HCT116 (cell line): ENCODE results near the gene SEMA4D. TPM values are rescaled to one million over a fixed set of nuclear protein-coding genes. Genes with fewer than 3 reads are reported as not detected.

Experiments used
- ATAC-seq: fragments of 200-7000 bp; cut with Tn5 transposase; 2 replicates; pipeline ENCODE4 v1.9.1; 2020; ENCODE audit warnings: mild to moderate bottlenecking, moderate library complexity
- BruUV-seq: library from RNA; stranded (reverse); fragments of 400-500 nt; replicated peaks from 2 replicates; lab custom pipeline; 2021; lab: Mats Ljungman, UMichigan
- CTCF ChIA-PET: fragments of 300-600 bp; sonication (Branson Sonifier 250); formaldehyde crosslinking; loops from one replicate; lab custom pipeline; 2021; ENCODE audit warnings: antibody characterized with exemption; lab: Charles Lee
- POLR2A ChIA-PET: fragments of 300-600, 350-600 bp; sonication (Branson Sonifier 250); formaldehyde crosslinking; loops from one replicate; lab custom pipeline; 2021; ENCODE audit warnings: antibody characterized with exemption; lab: Charles Lee
- RAD21 ChIA-PET, 2 experiments: fragments of 300-600 bp; sonication (Branson Sonifier 250); formaldehyde crosslinking; loops; one replicate each; lab custom pipeline; 2023; ENCODE audit warnings: low total read pairs in 2 of 2; ENCODE audit not compliant: uncharacterized antibody in 2 of 2, unreplicated experiment in 2 of 2, low non-redundant PET in 1 of 2; lab: Charles Lee
- DNase-seq: peaks from one replicate; pipeline ENCODE4 v3.0.0-alpha.2; 2010; ENCODE audit warnings: low read depth, low spot score
- H2AFZ ChIP-seq: fragments of 200-600 bp; shearing (Covaris generic), sonication (generic); 2 replicates; pipeline ENCODE4 v1.6.1; 2017; ENCODE audit warnings: low read depth, mixed run types, mixed read lengths, antibody characterized with exemption, low read length; ENCODE audit not compliant: poor library complexity, severe bottlenecking
- H3K27ac ChIP-seq: 2 replicates; pipeline ENCODE4 v1.5.1; 2012; ENCODE audit warnings: low read depth, low read length
- H3K27me3 ChIP-seq: fragments of 200-600 bp; sonication (generic); 2 replicates; pipeline ENCODE4 v1.6.1; 2016; ENCODE audit warnings: mixed run types, low read length, mixed read lengths; ENCODE audit not compliant: insufficient read depth
- H3K36me3 ChIP-seq, 2 experiments: fragments of 200-500 bp in 1 of 2; fragments of 200-600 bp in 1 of 2; sonication (Bioruptor generic) in 1 of 2; sonication (generic) in 1 of 2; 2 replicates each; pipeline versions ENCODE4 v1.5.1 to v1.6.1; 2014 to 2016; ENCODE audit warnings: low read length in 2 of 2, inconsistent platforms in 1 of 2, mixed read lengths in 1 of 2, mixed run types in 1 of 2; ENCODE audit not compliant: insufficient read depth in 2 of 2, control insufficient read depth in 1 of 2
- H3K4me1 ChIP-seq, 2 experiments: fragments of 200-600 bp in 1 of 2; sonication (generic) in 1 of 2; 2 replicates each; pipeline versions ENCODE4 v1.5.1 to v1.6.1; 2012 to 2017; ENCODE audit warnings: low read length in 2 of 2, inconsistent platforms in 1 of 2, mild to moderate bottlenecking in 1 of 2, mixed read lengths in 1 of 2, mixed run types in 1 of 2, moderate library complexity in 1 of 2; ENCODE audit not compliant: insufficient read depth in 2 of 2, control insufficient read depth in 1 of 2
- H3K4me2 ChIP-seq: fragments of 200-600 bp; sonication (generic); 2 replicates; pipeline ENCODE4 v1.6.1; 2017; ENCODE audit warnings: mixed run types, low read length, mixed read lengths
- H3K4me3 ChIP-seq, 2 experiments: fragments of 200-600 bp in 1 of 2; sonication (generic) in 1 of 2; replicated peaks in 1 of 2; 2 replicates each; pipeline ENCODE4 v1.5.1; 2011 to 2016; ENCODE audit warnings: low read length in 2 of 2, control low read depth in 1 of 2, low read depth in 1 of 2, mild to moderate bottlenecking in 1 of 2, mixed read lengths in 1 of 2, mixed run types in 1 of 2
- H3K79me2 ChIP-seq: fragments of 200-600 bp; sonication (generic); 2 replicates; pipeline ENCODE4 v1.6.1; 2017; ENCODE audit warnings: mild to moderate bottlenecking, mixed run types, low read length, moderate library complexity, mixed read lengths; ENCODE audit not compliant: insufficient read depth
- H3K9ac ChIP-seq: fragments of 200-600 bp; sonication (generic); 2 replicates; pipeline ENCODE4 v1.6.1; 2016; ENCODE audit warnings: low read length, mixed read lengths
- H3K9me2 ChIP-seq: fragments of 200-600 bp; sonication (generic), shearing (Covaris generic); 2 replicates; pipeline ENCODE4 v1.6.1; 2017; ENCODE audit warnings: mixed run types, mild to moderate bottlenecking, moderate library complexity; ENCODE audit not compliant: insufficient read depth
- H3K9me3 ChIP-seq, 2 experiments: fragments of 200-500 bp in 1 of 2; fragments of 200-600 bp in 1 of 2; sonication (Bioruptor generic) in 1 of 2; sonication (generic) in 1 of 2; 2 replicates each; pipeline ENCODE4 v1.6.1; 2014 to 2017; ENCODE audit warnings: low read length in 2 of 2, mixed read lengths in 2 of 2, inconsistent platforms in 1 of 2, low read depth in 1 of 2, mild to moderate bottlenecking in 1 of 2, mixed run types in 1 of 2, moderate library complexity in 1 of 2; ENCODE audit not compliant: control insufficient read depth in 1 of 2, insufficient read depth in 1 of 2
- H4K20me1 ChIP-seq: fragments of 200-600 bp; sonication (generic), shearing (Covaris generic); 2 replicates; pipeline ENCODE4 v1.6.1; 2017; ENCODE audit warnings: mixed run types, mild to moderate bottlenecking, moderate library complexity; ENCODE audit not compliant: insufficient read depth
- CBX3 ChIP-seq: IDR thresholded peaks from 2 replicates; pipeline ENCODE4 v1.6.1; 2012; ENCODE audit warnings: low read depth
- CEBPB ChIP-seq: IDR thresholded peaks from 2 replicates; pipeline ENCODE4 v1.6.1; 2012; ENCODE audit warnings: low read depth
- EGR1 ChIP-seq: IDR thresholded peaks from 2 replicates; pipeline ENCODE4 v1.6.1; 2012; ENCODE audit warnings: low read depth
- ELF1 ChIP-seq: IDR thresholded peaks from 2 replicates; pipeline ENCODE4 v1.6.1; 2012; ENCODE audit warnings: low read depth, borderline replicate concordance
- EZH2phosphoT487 ChIP-seq: fragments of 200-600 bp; IDR thresholded peaks from 2 replicates; pipeline ENCODE4 v1.6.1; 2018; ENCODE audit warnings: antibody characterized with exemption, borderline replicate concordance
- FOSL1 ChIP-seq: IDR thresholded peaks from 2 replicates; pipeline ENCODE4 v1.6.1; 2012; ENCODE audit warnings: low read depth
- JUND ChIP-seq: IDR thresholded peaks from 2 replicates; pipeline ENCODE4 v1.6.1; 2012
- POLR2A ChIP-seq: IDR thresholded peaks from 2 replicates; pipeline ENCODE4 v1.7.0; 2011; ENCODE audit warnings: borderline replicate concordance; ENCODE audit not compliant: insufficient read depth, insufficient read length; ENCODE audit errors: extremely low read depth
- POLR2AphosphoS5 ChIP-seq: IDR thresholded peaks from 2 replicates; pipeline ENCODE4 v1.6.1; 2011; ENCODE audit warnings: mild to moderate bottlenecking, low read depth, low read length, moderate library complexity
- RAD21 ChIP-seq: IDR thresholded peaks from 2 replicates; pipeline ENCODE4 v1.6.1; 2012; ENCODE audit warnings: low read depth, mild to moderate bottlenecking
- SIN3A ChIP-seq: IDR thresholded peaks from 2 replicates; pipeline ENCODE4 v1.6.1; 2012; ENCODE audit warnings: low read depth
- SP1 ChIP-seq: IDR thresholded peaks from 2 replicates; pipeline ENCODE4 v1.6.1; 2012; ENCODE audit warnings: low read depth
- TCF7L2 ChIP-seq: IDR thresholded peaks from 2 replicates; pipeline ENCODE4 v1.7.0; 2011; ENCODE audit warnings: borderline replicate concordance, inconsistent platforms; ENCODE audit not compliant: insufficient read depth, insufficient read length; ENCODE audit errors: extremely low read depth
- YY1 ChIP-seq: IDR thresholded peaks from 2 replicates; pipeline ENCODE4 v1.6.1; 2011; ENCODE audit warnings: low read length, low read depth, moderate library complexity, mild to moderate bottlenecking; ENCODE audit not compliant: insufficient replicate concordance; ENCODE audit errors: extremely low read depth
- ZNF274 ChIP-seq: fragments of 200-500 bp; sonication (Bioruptor generic); IDR thresholded peaks from 2 replicates; pipeline ENCODE4 v1.6.1; 2014; ENCODE audit warnings: mild to moderate bottlenecking, low read depth, low read length, inconsistent platforms
- intact Hi-C: fragments of 100-400 bp; cut with micrococcal nuclease; formaldehyde crosslinking; loops from 2 replicates; pipeline ENCODE4 v1.10.0; 2022
- total RNA-seq: library from RNA; stranded (reverse); gene quantifications from one replicate; pipeline ENCODE4 v1.2.1, GENCODE V29; 2021; ENCODE audit not compliant: unreplicated experiment
- TF ChIP-seq, protein P1 (sequence below): IDR thresholded peaks from 2 replicates; pipeline ENCODE4 v1.6.1; 2011; ENCODE audit warnings: mild to moderate bottlenecking, low read length, moderate library complexity; ENCODE audit not compliant: insufficient replicate concordance; ENCODE audit errors: extremely low read depth
- TF ChIP-seq, protein P2 (sequence below): IDR thresholded peaks from 2 replicates; pipeline ENCODE4 v1.6.1; 2012; ENCODE audit warnings: low read depth

Gene SEMA4D
- total RNA-seq, 1 experiment from 2014 or later: 32.0 TPM

DNA sequence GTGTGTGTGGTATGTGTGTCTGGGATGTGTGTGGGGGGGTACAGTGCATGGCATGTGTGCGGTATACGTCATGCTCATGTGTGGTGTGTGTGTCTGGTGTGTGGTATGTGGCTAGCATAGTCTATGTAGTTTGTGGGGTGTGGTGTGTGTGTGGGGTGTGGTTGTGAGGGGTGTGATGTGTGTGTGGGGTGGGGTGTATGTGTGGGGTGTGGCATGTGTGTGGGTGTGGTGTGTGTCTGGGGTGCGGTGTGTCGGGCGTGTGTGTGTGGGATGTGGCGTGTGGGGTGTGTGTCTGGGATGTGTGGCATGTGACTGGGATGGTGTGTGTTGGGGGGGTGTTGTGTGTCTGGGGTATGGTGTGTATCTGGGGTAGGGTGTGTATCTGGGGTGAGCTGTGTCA, 127.3 kb downstream of the SEMA4D start:
- Histone ChIP-seq H3K4me2 (no peak overlapping the region), H3K4me1 (no peaks in the 10 kb centered on the region), H3K9ac (no peak overlapping the region), H3K27ac (no peak overlapping the region; the same call in 1 of the 2 replicates), H3K9me2 (no peaks in the 10 kb centered on the region), H4K20me1 (no peaks in the 10 kb centered on the region), H3K79me2 (no peaks in the 10 kb centered on the region), H3K36me3 (no peaks in the 10 kb centered on the region), H3K4me3 (no peak overlapping the region), H3K9me3 (no peaks in the 10 kb centered on the region), H2AFZ (no peak overlapping the region), H3K27me3 (no peaks in the 10 kb centered on the region)
- intact Hi-C loops: no loop called here
- CTCF ChIA-PET: no interaction called here
- no peak for ATAC-seq
- BruUV-seq: no TSS peak
- POLR2A ChIA-PET: no interaction called here
- no peak for DNase-seq
- TF ChIP-seq EGR1: no peak
- TF ChIP-seq JUND: no peak
- TF ChIP-seq POLR2AphosphoS5: no peak
- TF ChIP-seq ZNF274: no peak
- RAD21 ChIA-PET: no interaction called here

DNA sequence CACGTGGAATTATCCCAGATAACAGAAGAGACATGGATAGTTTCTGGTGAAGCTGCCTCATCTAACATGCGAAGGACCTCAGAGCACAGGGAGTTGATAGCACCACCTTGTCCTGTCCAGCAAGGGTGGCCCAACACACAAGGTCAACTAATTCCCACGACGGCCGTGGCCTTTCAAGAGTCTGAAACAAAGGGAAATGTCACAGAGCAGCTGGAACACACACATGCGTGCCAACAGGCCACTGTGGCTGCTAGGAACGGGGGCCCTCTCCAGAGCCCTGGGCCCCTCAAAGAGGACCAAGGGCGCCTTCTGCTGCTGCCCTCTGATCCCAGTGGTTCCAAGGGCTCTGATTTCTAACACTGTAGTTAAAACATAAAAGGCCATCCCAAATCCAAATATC, 128.9 kb downstream of the SEMA4D start:
- no peaks in the 10 kb centered on the region for H3K79me2 ChIP-seq
- H3K4me1 ChIP-seq: no peaks in the 10 kb centered on the region
- H3K27ac ChIP-seq: no peak overlapping the region
- H3K4me3 ChIP-seq: no peak overlapping the region
- POLR2A ChIA-PET: no interaction called here
- DNase-seq (no peak), ATAC-seq (no peak)
- no peak overlapping the region for H3K4me2 ChIP-seq
- no peaks in the 10 kb centered on the region for H3K9me3 ChIP-seq
- no TSS peak for BruUV-seq
- H3K27me3 ChIP-seq: no peaks in the 10 kb centered on the region
- H4K20me1 ChIP-seq: no peaks in the 10 kb centered on the region
- no peak overlapping the region for H3K9ac ChIP-seq
- RAD21 ChIA-PET: no interaction called here
- H3K9me2 ChIP-seq: no peaks in the 10 kb centered on the region
- CTCF ChIA-PET: no interaction called here
- H3K36me3 ChIP-seq: no peaks in the 10 kb centered on the region
- intact Hi-C loops: no loop called here
- H2AFZ ChIP-seq: no peak overlapping the region
- TF ChIP-seq POLR2A (no peak), CBX3 (no peak), JUND (no peak), ZNF274 (no peak), EZH2phosphoT487 (no peak), TCF7L2 (no peak), SP1 (no peak), FOSL1 (no peak), SIN3A (no peak), POLR2AphosphoS5 (no peak), YY1 (no peak), ELF1 (no peak), CEBPB (no peak), RAD21 (no peak)
- TF ChIP-seq, protein P1, sequence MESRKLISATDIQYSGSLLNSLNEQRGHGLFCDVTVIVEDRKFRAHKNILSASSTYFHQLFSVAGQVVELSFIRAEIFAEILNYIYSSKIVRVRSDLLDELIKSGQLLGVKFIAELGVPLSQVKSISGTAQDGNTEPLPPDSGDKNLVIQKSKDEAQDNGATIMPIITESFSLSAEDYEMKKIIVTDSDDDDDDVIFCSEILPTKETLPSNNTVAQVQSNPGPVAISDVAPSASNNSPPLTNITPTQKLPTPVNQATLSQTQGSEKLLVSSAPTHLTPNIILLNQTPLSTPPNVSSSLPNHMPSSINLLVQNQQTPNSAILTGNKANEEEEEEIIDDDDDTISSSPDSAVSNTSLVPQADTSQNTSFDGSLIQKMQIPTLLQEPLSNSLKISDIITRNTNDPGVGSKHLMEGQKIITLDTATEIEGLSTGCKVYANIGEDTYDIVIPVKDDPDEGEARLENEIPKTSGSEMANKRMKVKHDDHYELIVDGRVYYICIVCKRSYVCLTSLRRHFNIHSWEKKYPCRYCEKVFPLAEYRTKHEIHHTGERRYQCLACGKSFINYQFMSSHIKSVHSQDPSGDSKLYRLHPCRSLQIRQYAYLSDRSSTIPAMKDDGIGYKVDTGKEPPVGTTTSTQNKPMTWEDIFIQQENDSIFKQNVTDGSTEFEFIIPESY: no peak
- TF ChIP-seq, protein P2, sequence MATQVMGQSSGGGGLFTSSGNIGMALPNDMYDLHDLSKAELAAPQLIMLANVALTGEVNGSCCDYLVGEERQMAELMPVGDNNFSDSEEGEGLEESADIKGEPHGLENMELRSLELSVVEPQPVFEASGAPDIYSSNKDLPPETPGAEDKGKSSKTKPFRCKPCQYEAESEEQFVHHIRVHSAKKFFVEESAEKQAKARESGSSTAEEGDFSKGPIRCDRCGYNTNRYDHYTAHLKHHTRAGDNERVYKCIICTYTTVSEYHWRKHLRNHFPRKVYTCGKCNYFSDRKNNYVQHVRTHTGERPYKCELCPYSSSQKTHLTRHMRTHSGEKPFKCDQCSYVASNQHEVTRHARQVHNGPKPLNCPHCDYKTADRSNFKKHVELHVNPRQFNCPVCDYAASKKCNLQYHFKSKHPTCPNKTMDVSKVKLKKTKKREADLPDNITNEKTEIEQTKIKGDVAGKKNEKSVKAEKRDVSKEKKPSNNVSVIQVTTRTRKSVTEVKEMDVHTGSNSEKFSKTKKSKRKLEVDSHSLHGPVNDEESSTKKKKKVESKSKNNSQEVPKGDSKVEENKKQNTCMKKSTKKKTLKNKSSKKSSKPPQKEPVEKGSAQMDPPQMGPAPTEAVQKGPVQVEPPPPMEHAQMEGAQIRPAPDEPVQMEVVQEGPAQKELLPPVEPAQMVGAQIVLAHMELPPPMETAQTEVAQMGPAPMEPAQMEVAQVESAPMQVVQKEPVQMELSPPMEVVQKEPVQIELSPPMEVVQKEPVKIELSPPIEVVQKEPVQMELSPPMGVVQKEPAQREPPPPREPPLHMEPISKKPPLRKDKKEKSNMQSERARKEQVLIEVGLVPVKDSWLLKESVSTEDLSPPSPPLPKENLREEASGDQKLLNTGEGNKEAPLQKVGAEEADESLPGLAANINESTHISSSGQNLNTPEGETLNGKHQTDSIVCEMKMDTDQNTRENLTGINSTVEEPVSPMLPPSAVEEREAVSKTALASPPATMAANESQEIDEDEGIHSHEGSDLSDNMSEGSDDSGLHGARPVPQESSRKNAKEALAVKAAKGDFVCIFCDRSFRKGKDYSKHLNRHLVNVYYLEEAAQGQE: no peak
